Astrocyte of the cerebellum (primary cell): ENCODE results near the gene GRIK1.

Experiments
- DNase-seq: peaks from one replicate; pipeline ENCODE4 v3.0.0-alpha.2; 2011; ENCODE audit warnings: low read depth
- H3K4me3 ChIP-seq: 2 replicates; pipeline ENCODE4 v1.5.1; 2011; ENCODE audit warnings: mild to moderate bottlenecking, low read depth, low read length, moderate library complexity
- CTCF ChIP-seq: IDR thresholded peaks from 2 replicates; pipeline ENCODE4 v1.5.1; 2012; ENCODE audit warnings: low read length, low read depth, moderate library complexity, mild to moderate bottlenecking; ENCODE audit errors: missing control alignments
- in situ Hi-C: cut with HindIII; loops from 2 replicates; pipeline ENCODE4 v1.10.0; 2017; ENCODE audit warnings: low sequenced_read_pairs

The GRIK1 gene

GRCh38 chr21:29896884-29897283 lies 42.9 kb downstream of the GRIK1 start:
- DNase-seq, result no peak
- TF ChIP-seq CTCF, result no peak
- no peak overlapping the region for H3K4me3 ChIP-seq
- in situ Hi-C loops, result no loop called here

GRCh38 chr21:29893687-29894086 lies 46.1 kb downstream of the GRIK1 start:
- DNase-seq, result no peak
- no peak overlapping the region for H3K4me3 ChIP-seq
- TF ChIP-seq CTCF, result no peak
- in situ Hi-C loops, result no loop called here

- no peak for DNase-seq
- in situ Hi-C loops, result no loop called here
- no peak overlapping the region for H3K4me3 ChIP-seq
- no peak for TF ChIP-seq CTCF
These were observed 47.4 kb downstream of the GRIK1 start for GRCh38 chr21:29892379-29892778.

- no peak for DNase-seq
- in situ Hi-C loops, result no loop called here
- H3K4me3 ChIP-seq, result no peak overlapping the region
- no peak for TF ChIP-seq CTCF
These were observed 51.4 kb downstream of the GRIK1 start for GRCh38 chr21:29888437-29888836.

- in situ Hi-C loops, result no loop called here
- DNase-seq, result no peak
- H3K4me3 ChIP-seq, result no peak overlapping the region
- TF ChIP-seq CTCF, result no peak
These were observed 52.3 kb downstream of the GRIK1 start for GRCh38 chr21:29887313-29888009.

- TF ChIP-seq CTCF, result no peak
- H3K4me3 ChIP-seq, result no peak overlapping the region
- no peak for DNase-seq
- in situ Hi-C loops, result no loop called here
These were observed 54.3 kb downstream of the GRIK1 start for GRCh38 chr21:29885491-29885890.
